Suppressor macrophage treated with lipopolysaccharide for 1 hour (primary cell): Measurements from ENCODE around the gene MICA.
"Not testable (repeated sequence)": the region's sequence is repeated elsewhere in the genome, so short reads cannot be mapped to it uniquely, and the experiment has no call there.

ENCODE experiments used
- DNase-seq, 3 donors: peaks; one replicate each; pipeline ENCODE4 v3.0.0-alpha.2; 2020 to 2022

MICA gene

DNA sequence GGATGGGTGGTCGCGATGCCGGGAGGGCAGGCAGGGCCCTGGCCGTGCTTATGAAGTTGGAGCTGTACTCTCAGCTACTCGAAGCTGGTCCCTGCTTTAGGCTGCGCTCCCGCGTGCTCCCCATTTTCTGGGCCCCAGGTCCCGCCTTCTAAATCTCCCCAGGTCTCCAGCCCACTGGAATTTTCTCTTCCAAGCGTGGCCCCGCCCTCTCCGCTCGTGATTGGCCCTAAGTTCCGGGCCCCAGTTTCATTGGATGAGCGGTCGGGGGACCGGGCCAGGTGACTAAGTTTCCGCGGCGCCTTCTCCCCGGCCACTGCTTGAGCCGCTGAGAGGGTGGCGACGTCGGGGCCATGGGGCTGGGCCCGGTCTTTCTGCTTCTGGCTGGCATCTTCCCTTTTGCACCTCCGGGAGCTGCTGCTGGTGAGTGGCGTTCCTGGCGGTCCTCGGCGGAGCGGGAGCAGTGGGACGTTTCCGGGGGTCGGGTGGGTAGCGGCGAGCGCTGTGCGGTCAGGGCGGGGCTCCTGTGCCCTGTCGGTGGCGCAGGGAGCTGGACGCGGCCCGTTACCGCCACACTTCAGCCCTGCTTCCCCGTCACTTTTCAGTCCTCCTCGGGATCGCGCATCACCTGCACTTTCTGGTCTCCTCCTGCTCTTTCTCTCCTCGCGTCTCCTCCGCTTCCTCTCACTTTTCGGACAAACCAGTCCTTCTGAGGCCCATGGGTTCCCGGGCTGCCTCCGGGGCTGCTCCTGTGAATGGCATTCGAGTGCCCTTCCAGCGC, at the start of gene MICA:
TSS of gene MICA (plus strand) at position 313 of the 778 bp plus-strand sequence. CDS start at position 351, 38 bp downstream.
- DNase-seq: peak; percentile 92 to 96 (median 92)

- peak; percentile 47 to 65 (median 56) for DNase-seq
Observed at GRCh38 chr6:31354158-31354863, 49.1 kb upstream of the MICA start.

DNA sequence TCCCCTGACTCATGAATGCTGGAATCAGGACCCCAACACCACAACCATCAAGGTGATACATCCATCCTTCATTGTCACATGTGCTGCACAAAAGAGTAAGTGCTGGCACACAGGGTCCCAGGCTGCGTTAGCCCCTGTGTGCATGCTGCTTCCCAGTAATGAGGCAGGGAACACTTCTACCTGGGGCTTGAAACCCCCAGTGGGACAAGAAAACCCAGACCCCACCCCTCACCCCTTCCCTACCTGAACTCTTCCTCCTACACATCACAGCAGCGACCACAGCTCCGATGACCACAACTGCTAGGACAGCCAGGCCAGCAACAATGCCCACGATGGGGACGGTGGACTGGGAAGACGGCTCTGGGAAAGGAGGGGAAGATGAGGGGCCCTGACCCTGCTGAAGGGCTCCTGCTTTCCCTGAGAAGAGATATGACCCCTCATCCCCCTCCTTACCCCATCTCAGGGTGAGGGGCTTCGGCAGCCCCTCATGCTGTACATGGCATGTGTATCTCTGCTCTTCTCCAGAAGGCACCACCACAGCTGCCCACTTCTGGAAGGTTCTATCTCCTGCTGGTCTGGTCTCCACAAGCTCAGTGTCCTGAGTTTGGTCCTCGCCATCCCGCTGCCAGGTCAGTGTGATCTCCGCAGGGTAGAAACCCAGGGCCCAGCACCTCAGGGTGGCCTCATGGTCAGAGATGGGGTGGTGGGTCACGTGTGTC, 48.4 kb upstream of the MICA start:
- DNase-seq: no peak

DNA sequence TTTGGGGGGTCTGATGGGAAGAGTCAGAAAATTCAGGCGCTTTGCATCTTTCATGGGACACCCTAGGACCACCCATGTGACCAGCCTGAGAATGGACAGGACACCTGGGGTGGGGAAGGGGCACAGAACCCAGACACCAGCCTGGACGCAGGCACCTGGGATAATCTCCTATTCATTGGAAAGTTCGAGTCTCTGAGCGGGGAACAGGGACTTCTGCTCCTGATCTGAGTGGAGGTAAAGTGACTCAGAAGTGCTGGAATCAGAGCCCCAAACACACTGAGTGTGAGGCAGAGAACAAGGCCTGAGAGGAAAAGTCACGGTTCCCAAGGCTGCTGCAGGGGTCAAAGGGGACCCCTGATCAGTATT, 47.8 kb upstream of the MICA start:
- peak in 1 of 3 donors; percentile 24 for DNase-seq

GRCh38 chr6:31356216-31356945, 47.0 kb upstream of the MICA start:
- DNase-seq: peak; percentile 60 to 83 (median 71)

DNA sequence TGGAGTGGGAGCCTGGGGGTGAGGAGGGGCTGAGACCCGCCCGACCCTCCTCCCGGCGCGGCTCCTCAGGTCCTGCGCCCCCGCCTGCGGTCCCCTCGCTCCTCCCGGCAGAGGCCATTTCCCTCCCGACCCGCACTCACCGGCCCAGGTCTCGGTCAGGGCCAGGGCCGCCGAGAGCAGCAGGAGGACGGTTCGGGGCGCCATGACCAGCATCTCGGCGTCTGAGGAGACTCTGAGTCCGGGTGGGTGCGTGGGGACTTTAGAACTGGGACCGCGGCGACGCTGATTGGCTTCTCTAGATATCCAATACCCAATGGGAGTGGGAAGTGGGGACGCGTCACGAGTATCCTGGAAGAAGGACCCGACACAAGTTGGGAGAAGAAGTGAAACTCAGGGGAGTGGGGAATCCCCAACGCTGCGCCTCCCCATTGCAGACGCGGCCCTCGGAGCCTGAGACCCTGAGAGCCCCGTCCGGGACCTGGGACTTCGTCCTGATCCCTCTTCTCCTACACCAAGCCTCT, 46.4 kb upstream of the MICA start, which contains the start of gene HLA-B:
TSS of gene HLA-B (minus strand) at position 234 of the 521 bp plus-strand sequence. CDS start at position 213, 21 bp downstream.
- DNase-seq: peak; percentile 94 to 99 (median 96)

DNA sequence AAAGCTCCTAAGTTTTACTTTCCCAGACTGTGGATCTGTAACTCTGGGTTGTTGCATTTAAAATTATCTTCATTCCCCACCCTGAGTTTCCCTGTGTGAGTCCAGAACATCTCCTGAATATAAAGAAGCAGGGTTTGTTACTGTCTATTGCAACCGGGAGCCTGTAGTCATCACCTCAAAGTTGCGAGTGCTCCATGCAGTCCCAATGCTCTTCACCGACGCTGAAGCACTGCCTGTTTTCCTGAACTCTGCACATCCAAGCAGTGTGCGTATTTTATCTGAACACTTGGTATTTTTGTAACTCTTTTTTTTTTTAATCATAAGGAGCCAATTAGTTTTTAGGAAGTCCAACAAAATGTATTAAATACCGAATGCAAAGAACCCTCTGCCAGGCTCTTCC, 45.5 kb upstream of the MICA start:
- no peak for DNase-seq

DNA sequence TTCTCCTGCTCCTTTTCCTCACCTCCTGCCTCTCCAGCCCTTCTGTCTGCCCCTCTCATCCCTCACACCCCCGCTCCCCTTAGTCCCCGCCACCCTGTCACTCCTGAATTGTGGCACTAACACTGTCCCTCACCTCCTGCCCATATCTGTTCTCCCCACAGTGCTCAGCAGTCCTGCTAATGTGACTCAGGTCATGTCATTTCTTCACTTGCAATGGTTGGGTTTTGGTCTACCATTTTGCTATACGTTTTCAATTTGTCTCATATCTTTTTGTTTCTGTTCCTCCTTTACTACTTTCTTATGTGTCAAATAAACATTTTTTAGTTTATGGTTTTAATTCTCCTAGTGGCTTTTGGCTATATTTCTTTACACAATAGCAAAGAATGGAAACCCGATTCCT, 45.1 kb upstream of the MICA start:
- no peak for DNase-seq

DNA sequence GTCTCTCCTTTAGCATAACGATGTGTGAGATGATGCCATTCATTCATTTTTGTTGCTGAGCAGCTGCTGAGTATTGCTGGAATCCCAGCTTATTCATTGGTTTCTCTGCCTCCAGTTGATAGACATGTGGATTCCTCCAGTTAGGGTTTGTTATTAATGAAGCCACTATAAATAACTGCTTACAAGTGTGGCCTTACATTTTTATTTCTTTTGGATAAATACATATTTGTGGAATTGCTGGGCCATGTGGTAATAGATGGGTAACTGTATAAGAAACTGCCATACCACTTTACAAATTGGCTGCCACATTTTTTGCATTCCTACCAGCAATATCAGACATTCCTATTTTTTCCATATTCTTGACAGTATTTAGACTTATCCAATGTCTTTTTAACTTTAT, 43.8 kb upstream of the MICA start:
- DNase-seq: no peak

DNA sequence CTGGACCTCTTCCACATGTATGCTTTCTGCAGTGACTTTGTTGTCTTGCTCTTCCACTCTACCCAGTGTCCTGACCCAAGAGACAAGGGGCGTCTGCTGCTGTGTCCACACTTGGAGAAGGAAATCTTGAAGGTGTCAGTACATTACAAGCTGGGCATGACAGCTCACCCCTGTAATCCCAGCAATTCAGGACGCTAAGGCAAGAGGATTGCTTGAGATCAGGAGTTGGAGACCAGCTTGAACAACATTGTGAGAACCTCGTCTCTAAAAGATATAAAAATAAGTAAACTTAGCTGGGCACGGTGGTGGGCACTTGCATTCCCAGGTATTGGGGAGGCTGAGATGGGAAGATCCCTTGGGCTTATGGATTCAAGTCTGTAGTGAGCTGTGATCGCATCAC, 40.6 kb upstream of the MICA start:
- DNase-seq: no peak

- DNase-seq: peak; percentile 57 to 84 (median 80)
Observed at GRCh38 chr6:31363811-31364210, 39.6 kb upstream of the MICA start.

DNA sequence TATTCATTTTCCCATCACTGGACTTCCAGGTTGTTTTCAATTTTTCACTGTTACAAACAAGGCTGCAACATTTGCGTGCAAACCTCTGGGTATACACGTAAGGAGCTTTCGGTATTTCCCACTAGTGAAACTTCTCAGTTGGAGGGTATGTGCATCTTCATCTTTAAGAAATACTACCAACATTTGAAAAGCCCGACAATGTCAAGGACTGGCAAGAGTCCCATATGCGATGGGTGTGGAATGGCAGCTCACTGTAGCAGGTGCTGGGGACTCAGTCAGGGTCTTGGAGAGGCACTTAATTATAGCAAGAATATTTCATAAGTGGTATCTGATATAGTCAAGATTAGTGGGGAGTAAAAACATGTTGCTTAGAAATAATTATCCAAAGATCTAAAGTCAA, 37.5 kb upstream of the MICA start:
- DNase-seq: no peak

- peak; percentile 93 to 96 (median 95) for DNase-seq
Observed at GRCh38 chr6:31366693-31367470, 36.5 kb upstream of the MICA start.

- DNase-seq: no peak
Observed at GRCh38 chr6:31368461-31368860, 34.9 kb upstream of the MICA start.

DNA sequence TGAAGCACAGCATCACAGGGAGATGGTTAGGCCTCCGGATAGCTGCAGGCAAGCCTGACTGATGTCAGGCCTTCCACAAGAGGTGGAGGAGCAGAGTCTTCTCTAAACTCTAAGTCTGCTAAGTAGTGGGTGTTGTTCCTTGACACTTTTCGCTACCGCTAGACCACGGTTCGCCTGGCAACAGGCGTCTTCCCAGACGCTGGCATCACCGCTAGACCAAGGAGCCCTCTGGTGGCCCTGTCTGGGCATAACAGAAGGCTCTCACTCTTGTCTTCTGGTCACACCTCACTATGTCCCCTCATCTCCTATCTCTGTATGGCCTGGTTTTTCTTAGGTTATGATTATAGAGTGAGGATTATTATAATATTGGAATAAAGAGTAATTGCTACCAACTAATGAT, 29.3 kb upstream of the MICA start:
- not testable (repeated sequence) for DNase-seq

- DNase-seq: no peak
Observed at GRCh38 chr6:31375699-31376098, 27.7 kb upstream of the MICA start.

DNA sequence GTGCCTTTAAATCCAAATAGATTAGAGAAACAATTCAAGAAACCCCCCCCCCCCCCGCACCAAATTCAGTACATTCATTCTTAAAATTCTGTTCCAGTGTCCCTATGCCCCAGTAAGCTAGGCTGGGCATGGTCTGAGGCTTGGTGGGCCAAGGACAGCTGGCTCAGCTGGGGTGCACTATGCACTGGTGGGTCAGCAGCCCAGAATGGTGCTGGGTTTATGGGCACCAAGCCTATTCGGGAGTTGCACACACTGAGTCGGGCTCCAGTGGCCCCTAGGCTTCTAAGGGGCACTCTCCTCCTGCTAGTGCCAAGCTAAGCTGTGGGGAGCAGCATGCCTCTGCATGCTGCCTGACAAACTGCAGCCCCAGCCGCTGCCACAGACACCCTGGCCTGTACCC, 26.4 kb upstream of the MICA start:
- no peak for DNase-seq

- no peak for DNase-seq
Observed at GRCh38 chr6:31378062-31378720, 25.2 kb upstream of the MICA start.

- no peak for DNase-seq
Observed at GRCh38 chr6:31378721-31379103, 24.7 kb upstream of the MICA start.

- DNase-seq: no peak
Observed at GRCh38 chr6:31379850-31380249, 23.5 kb upstream of the MICA start.

- DNase-seq: no peak
Observed at GRCh38 chr6:31381666-31382065, 21.7 kb upstream of the MICA start.
